Measurements from ENCODE around the gene GNAI1. TPM values are rescaled to one million over a fixed set of nuclear protein-coding genes. Genes with fewer than 3 reads are reported as not detected.

GNAI1 gene
- total RNA-seq, 1 experiment from 2014 or later: not detected

GRCh38 chr7:80189638-80190037, 55.0 kb downstream of the GNAI1 start:
- no peaks in the 10 kb centered on the region for H3K4me1 ChIP-seq (ENCODE audit: low read length)
- no peak overlapping the region for H3K9ac ChIP-seq (ENCODE audit: low read length)
- H3K9me3 ChIP-seq (ENCODE audit: low read length): peaks cover 19% of the 10 kb centered on the region
- H3K4me3 ChIP-seq (ENCODE audit: low read length): no peak overlapping the region
- no peaks in the 10 kb centered on the region for H3K27me3 ChIP-seq (ENCODE audit: low read length)
- no peaks in the 10 kb centered on the region for H3K79me2 ChIP-seq (ENCODE audit: low read length)
- H3K4me2 ChIP-seq (ENCODE audit: low read depth, low read length, poor library complexity, severe bottlenecking): no peak overlapping the region
- no peaks in the 10 kb centered on the region for H3K9me2 ChIP-seq (replicated peaks; ENCODE audit: insufficient read depth, low read length)
- H2AFZ ChIP-seq (ENCODE audit: low read length): no peak overlapping the region
- no peak for DNase-seq
- H3K36me3 ChIP-seq (ENCODE audit: insufficient read depth, low read length): no peaks in the 10 kb centered on the region
- no peak overlapping the region for H3K27ac ChIP-seq (ENCODE audit: low read length)
- H4K20me1 ChIP-seq (ENCODE audit: insufficient read depth, low read depth, low read length): no peaks in the 10 kb centered on the region

DNA sequence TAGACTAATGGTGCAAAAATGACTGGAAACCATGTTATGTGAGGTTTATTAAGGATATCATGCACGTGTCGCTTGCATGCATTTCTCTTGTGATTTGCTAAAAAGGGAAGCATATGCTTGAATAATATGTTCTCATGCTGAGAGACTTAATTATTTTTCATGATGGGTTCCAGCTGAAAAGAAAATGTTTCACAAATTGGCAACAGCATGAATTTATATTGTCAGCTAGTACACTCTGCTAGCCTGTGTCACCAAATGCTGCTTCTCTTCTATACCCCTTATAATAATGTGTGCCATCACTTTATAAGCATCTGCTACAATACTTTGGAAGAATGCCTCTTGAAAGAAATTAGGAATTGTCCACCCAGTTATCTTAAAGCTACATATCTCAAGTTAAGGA, 63.0 kb downstream of the GNAI1 start:
- Histone ChIP-seq H3K27ac (ENCODE audit: low read length) (no peak overlapping the region), H3K9me3 (ENCODE audit: low read length) (peaks cover 24% of the 10 kb centered on the region; the same call in 1 of the 2 replicates), H3K36me3 (ENCODE audit: insufficient read depth, low read length) (no peaks in the 10 kb centered on the region), H3K9ac (ENCODE audit: low read length) (no peak overlapping the region), H3K27me3 (ENCODE audit: low read length) (no peaks in the 10 kb centered on the region), H3K79me2 (ENCODE audit: low read length) (no peaks in the 10 kb centered on the region), H3K9me2 (replicated peaks; ENCODE audit: insufficient read depth, low read length) (no peaks in the 10 kb centered on the region), H4K20me1 (ENCODE audit: insufficient read depth, low read depth, low read length) (no peaks in the 10 kb centered on the region), H3K4me2 (ENCODE audit: low read depth, low read length, poor library complexity, severe bottlenecking) (no peak overlapping the region), H3K4me1 (ENCODE audit: low read length) (no peaks in the 10 kb centered on the region), H3K4me3 (ENCODE audit: low read length) (no peak overlapping the region), H2AFZ (ENCODE audit: low read length) (no peak overlapping the region)
- no peak for DNase-seq

GRCh38 chr7:80199051-80199450, 64.4 kb downstream of the GNAI1 start:
- Histone ChIP-seq H2AFZ (ENCODE audit: low read length) (no peak overlapping the region), H3K27ac (ENCODE audit: low read length) (no peak overlapping the region), H3K36me3 (ENCODE audit: insufficient read depth, low read length) (no peaks in the 10 kb centered on the region), H3K79me2 (ENCODE audit: low read length) (no peaks in the 10 kb centered on the region), H3K9me3 (ENCODE audit: low read length) (peaks cover 27% of the 10 kb centered on the region), H3K9ac (ENCODE audit: low read length) (no peak overlapping the region), H3K4me2 (ENCODE audit: low read depth, low read length, poor library complexity, severe bottlenecking) (no peak overlapping the region), H3K4me1 (ENCODE audit: low read length) (no peaks in the 10 kb centered on the region), H3K4me3 (ENCODE audit: low read length) (no peak overlapping the region), H3K9me2 (replicated peaks; ENCODE audit: insufficient read depth, low read length) (no peaks in the 10 kb centered on the region), H4K20me1 (ENCODE audit: insufficient read depth, low read depth, low read length) (no peaks in the 10 kb centered on the region), H3K27me3 (ENCODE audit: low read length) (no peaks in the 10 kb centered on the region)
- DNase-seq: no peak

DNA sequence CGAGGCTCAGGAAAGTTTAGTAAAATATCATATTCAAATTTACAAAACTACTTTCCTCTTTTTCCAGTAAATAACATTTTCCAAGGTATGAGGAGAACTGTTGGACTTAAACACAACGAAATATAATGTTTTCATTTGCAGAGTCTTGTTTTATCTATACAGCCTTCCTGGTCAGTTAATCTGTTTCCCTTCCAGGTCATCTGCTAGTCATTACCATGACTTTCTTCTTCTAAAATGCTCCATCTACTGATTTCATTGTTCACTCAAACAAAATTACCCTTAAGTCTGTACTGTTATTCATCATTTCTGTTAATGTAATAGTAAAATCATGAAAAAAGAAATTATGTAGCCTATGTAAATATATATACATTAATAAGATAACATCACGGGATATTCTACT, 69.8 kb downstream of the GNAI1 start:
- no peak overlapping the region for H2AFZ ChIP-seq (ENCODE audit: low read length)
- no peaks in the 10 kb centered on the region for H4K20me1 ChIP-seq (ENCODE audit: insufficient read depth, low read depth, low read length)
- no peaks in the 10 kb centered on the region for H3K4me1 ChIP-seq (ENCODE audit: low read length)
- H3K27me3 ChIP-seq (ENCODE audit: low read length): no peaks in the 10 kb centered on the region
- no peaks in the 10 kb centered on the region for H3K36me3 ChIP-seq (ENCODE audit: insufficient read depth, low read length)
- H3K27ac ChIP-seq (ENCODE audit: low read length): no peak overlapping the region
- H3K4me2 ChIP-seq (ENCODE audit: low read depth, low read length, poor library complexity, severe bottlenecking): no peak overlapping the region
- peaks cover 29% of the 10 kb centered on the region for H3K9me3 ChIP-seq (ENCODE audit: low read length)
- no peak overlapping the region for H3K4me3 ChIP-seq (ENCODE audit: low read length)
- DNase-seq: no peak
- H3K79me2 ChIP-seq (ENCODE audit: low read length): no peaks in the 10 kb centered on the region
- H3K9ac ChIP-seq (ENCODE audit: low read length): no peak overlapping the region
- H3K9me2 ChIP-seq (replicated peaks; ENCODE audit: insufficient read depth, low read length): no peaks in the 10 kb centered on the region

DNA sequence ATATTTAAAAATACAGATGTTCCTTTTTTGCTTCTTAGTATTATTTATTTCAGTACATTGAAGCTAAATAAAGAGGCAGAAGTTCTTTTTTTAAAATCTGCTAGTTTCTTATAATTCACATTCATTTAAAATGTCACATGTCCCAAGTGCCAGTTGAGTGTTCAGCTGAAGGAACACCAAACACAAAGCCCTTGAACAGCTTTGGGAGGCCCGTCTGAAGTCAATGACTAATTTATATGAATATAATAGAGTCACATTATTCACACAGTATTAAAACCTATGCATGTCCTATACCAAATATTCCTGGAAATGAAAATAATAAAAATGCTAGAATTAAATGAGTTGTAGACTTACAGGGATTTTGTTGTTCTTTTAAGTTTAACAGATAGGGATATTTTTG, 70.3 kb downstream of the GNAI1 start:
- H4K20me1 ChIP-seq (ENCODE audit: insufficient read depth, low read depth, low read length): no peaks in the 10 kb centered on the region
- peaks cover 25% of the 10 kb centered on the region for H3K9me3 ChIP-seq (ENCODE audit: low read length)
- no peak overlapping the region for H3K4me2 ChIP-seq (ENCODE audit: low read depth, low read length, poor library complexity, severe bottlenecking)
- no peaks in the 10 kb centered on the region for H3K4me1 ChIP-seq (ENCODE audit: low read length)
- no peak for DNase-seq
- no peak overlapping the region for H2AFZ ChIP-seq (ENCODE audit: low read length)
- H3K27ac ChIP-seq (ENCODE audit: low read length): no peak overlapping the region
- no peaks in the 10 kb centered on the region for H3K36me3 ChIP-seq (ENCODE audit: insufficient read depth, low read length)
- no peaks in the 10 kb centered on the region; the same call in 1 of the 2 replicates for H3K9me2 ChIP-seq (replicated peaks; ENCODE audit: insufficient read depth, low read length)
- H3K27me3 ChIP-seq (ENCODE audit: low read length): no peaks in the 10 kb centered on the region
- no peak overlapping the region for H3K9ac ChIP-seq (ENCODE audit: low read length)
- H3K79me2 ChIP-seq (ENCODE audit: low read length): no peaks in the 10 kb centered on the region
- no peak overlapping the region for H3K4me3 ChIP-seq (ENCODE audit: low read length)

GRCh38 chr7:80206763-80207162, 72.1 kb downstream of the GNAI1 start:
- no peak overlapping the region for H2AFZ ChIP-seq (ENCODE audit: low read length)
- no peak overlapping the region for H3K9ac ChIP-seq (ENCODE audit: low read length)
- DNase-seq: no peak
- no peak overlapping the region for H3K4me3 ChIP-seq (ENCODE audit: low read length)
- H3K27ac ChIP-seq (ENCODE audit: low read length): no peak overlapping the region
- no peaks in the 10 kb centered on the region for H3K27me3 ChIP-seq (ENCODE audit: low read length)
- peaks cover 30% of the 10 kb centered on the region for H3K9me3 ChIP-seq (ENCODE audit: low read length)
- H3K4me2 ChIP-seq (ENCODE audit: low read depth, low read length, poor library complexity, severe bottlenecking): no peak overlapping the region
- no peaks in the 10 kb centered on the region; the same call in 1 of the 2 replicates for H3K9me2 ChIP-seq (replicated peaks; ENCODE audit: insufficient read depth, low read length)
- no peaks in the 10 kb centered on the region for H4K20me1 ChIP-seq (ENCODE audit: insufficient read depth, low read depth, low read length)
- no peaks in the 10 kb centered on the region for H3K36me3 ChIP-seq (ENCODE audit: insufficient read depth, low read length)
- no peaks in the 10 kb centered on the region for H3K79me2 ChIP-seq (ENCODE audit: low read length)
- H3K4me1 ChIP-seq (ENCODE audit: low read length): no peaks in the 10 kb centered on the region

- Histone ChIP-seq H3K4me1 (ENCODE audit: low read length) (no peaks in the 10 kb centered on the region), H3K27me3 (ENCODE audit: low read length) (no peaks in the 10 kb centered on the region), H3K4me2 (ENCODE audit: low read depth, low read length, poor library complexity, severe bottlenecking) (no peak overlapping the region), H3K9me3 (ENCODE audit: low read length) (peaks cover 32% of the 10 kb centered on the region), H3K27ac (ENCODE audit: low read length) (no peak overlapping the region), H3K9ac (ENCODE audit: low read length) (no peak overlapping the region), H3K4me3 (ENCODE audit: low read length) (no peak overlapping the region), H3K9me2 (replicated peaks; ENCODE audit: insufficient read depth, low read length) (no peaks in the 10 kb centered on the region; the same call in 1 of the 2 replicates), H2AFZ (ENCODE audit: low read length) (no peak overlapping the region), H3K36me3 (ENCODE audit: insufficient read depth, low read length) (no peaks in the 10 kb centered on the region), H3K79me2 (ENCODE audit: low read length) (no peaks in the 10 kb centered on the region), H4K20me1 (ENCODE audit: insufficient read depth, low read depth, low read length) (no peaks in the 10 kb centered on the region)
- DNase-seq: no peak
Observed at GRCh38 chr7:80207501-80207900, 72.9 kb downstream of the GNAI1 start.

DNA sequence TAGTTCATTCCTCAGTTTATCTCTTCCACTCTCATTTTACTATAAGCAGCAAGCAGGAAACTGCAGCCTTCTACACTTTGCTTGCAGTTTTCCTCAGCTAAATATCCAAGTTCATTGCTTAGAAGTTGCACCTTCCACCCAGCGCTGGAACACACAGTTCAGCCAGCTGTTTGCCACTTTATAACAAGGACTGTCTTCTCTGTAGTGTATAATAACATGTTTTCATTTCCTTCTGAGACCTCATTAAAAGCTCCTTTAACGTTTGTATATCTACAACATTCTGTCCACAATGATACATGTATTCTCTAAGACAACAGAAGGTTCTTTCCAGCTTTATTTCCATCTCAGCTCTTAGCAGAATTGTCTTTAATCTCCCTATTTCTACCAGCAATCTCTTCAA, 74.1 kb downstream of the GNAI1 start:
- no peak for DNase-seq
- H3K4me1 ChIP-seq (ENCODE audit: low read length): no peaks in the 10 kb centered on the region

GRCh38 chr7:80210400-80210799, 75.8 kb downstream of the GNAI1 start:
- no peaks in the 10 kb centered on the region for H3K79me2 ChIP-seq (ENCODE audit: low read length)
- DNase-seq: no peak
- H3K9me2 ChIP-seq (replicated peaks; ENCODE audit: insufficient read depth, low read length): no peaks in the 10 kb centered on the region; the same call in 1 of the 2 replicates

More for the DNA sequence above, 74.1 kb downstream of the GNAI1 start:
- Histone ChIP-seq H3K9ac (ENCODE audit: low read length) (no peak overlapping the region), H3K36me3 (ENCODE audit: insufficient read depth, low read length) (no peaks in the 10 kb centered on the region), H3K9me2 (replicated peaks; ENCODE audit: insufficient read depth, low read length) (no peaks in the 10 kb centered on the region; the same call in 1 of the 2 replicates), H3K27ac (ENCODE audit: low read length) (no peak overlapping the region), H3K27me3 (ENCODE audit: low read length) (no peaks in the 10 kb centered on the region), H4K20me1 (ENCODE audit: insufficient read depth, low read depth, low read length) (no peaks in the 10 kb centered on the region), H2AFZ (ENCODE audit: low read length) (no peak overlapping the region), H3K4me2 (ENCODE audit: low read depth, low read length, poor library complexity, severe bottlenecking) (no peak overlapping the region), H3K4me3 (ENCODE audit: low read length) (no peak overlapping the region), H3K79me2 (ENCODE audit: low read length) (no peaks in the 10 kb centered on the region), H3K9me3 (ENCODE audit: low read length) (peaks cover 37% of the 10 kb centered on the region)

More at GRCh38 chr7:80210400-80210799, 75.8 kb downstream of the GNAI1 start:
- Histone ChIP-seq H3K4me3 (ENCODE audit: low read length) (no peak overlapping the region), H3K27me3 (ENCODE audit: low read length) (no peaks in the 10 kb centered on the region), H3K36me3 (ENCODE audit: insufficient read depth, low read length) (no peaks in the 10 kb centered on the region), H2AFZ (ENCODE audit: low read length) (no peak overlapping the region), H3K9me3 (ENCODE audit: low read length) (peaks cover 31% of the 10 kb centered on the region), H3K4me1 (ENCODE audit: low read length) (no peaks in the 10 kb centered on the region), H3K27ac (ENCODE audit: low read length) (no peak overlapping the region), H3K9ac (ENCODE audit: low read length) (no peak overlapping the region), H3K4me2 (ENCODE audit: low read depth, low read length, poor library complexity, severe bottlenecking) (no peak overlapping the region), H4K20me1 (ENCODE audit: insufficient read depth, low read depth, low read length) (no peaks in the 10 kb centered on the region)

All from Karpas-422 (cell line).